Large intestine (tissue), 3 donors: ENCODE results near the gene M1AP. TPM values are rescaled to one million over a fixed set of nuclear protein-coding genes. Genes with fewer than 3 reads are reported as not detected.

Source experiments
- DNase-seq, 2 donors: peaks; one replicate each; pipeline versions ENCODE4 v3.0.0 to v3.0.0-alpha.2; 2013
- H3K27ac ChIP-seq: one replicate; pipeline ENCODE4 v1.5.1; 2013; ENCODE audit warnings: low read length
- H3K27me3 ChIP-seq: 2 replicates; pipeline ENCODE4 v1.6.1; 2013; ENCODE audit warnings: low read length; ENCODE audit not compliant: control insufficient read depth, insufficient read depth
- H3K36me3 ChIP-seq: 2 replicates; pipeline ENCODE4 v1.6.1; 2013; ENCODE audit warnings: low read length; ENCODE audit not compliant: control insufficient read depth, insufficient read depth
- H3K4me1 ChIP-seq: one replicate; pipeline ENCODE4 v1.6.1; 2013; ENCODE audit warnings: low read length; ENCODE audit not compliant: control insufficient read depth, insufficient read depth
- H3K4me3 ChIP-seq: one replicate; pipeline ENCODE4 v1.5.1; 2013; ENCODE audit warnings: low read length
- H3K9me3 ChIP-seq: one replicate; pipeline ENCODE4 v1.6.1; 2013; ENCODE audit warnings: mild to moderate bottlenecking, low read depth, low read length, moderate library complexity; ENCODE audit not compliant: control insufficient read depth
- WGBS: methylation state at CpG from one replicate; pipeline ENCODE4 v1.1.5; 2013; ENCODE audit warnings: low lambda C conversion rate; ENCODE audit not compliant: insufficient coverage; 5-methylcytosine and 5-hydroxymethylcytosine counted together
- polyA plus RNA-seq: library from polyadenylated mRNA; unstranded; fragments of 120-200 nt; gene quantifications from one replicate; pipeline ENCODE4 v1.2.1, GENCODE V29; 2013

Gene M1AP
- polyA plus RNA-seq, 1 donor, result 0.12 TPM

GRCh38 chr2:74511104-74511989 lies 136.8 kb downstream of the M1AP start:
- H3K27ac ChIP-seq, result no peak overlapping the region
- no peaks in the 10 kb centered on the region for H3K36me3 ChIP-seq
- no peak for DNase-seq
- H3K9me3 ChIP-seq, result peaks cover 19% of the 10 kb centered on the region
- no CpG with 5 or more reads among the region's 11 CpGs for WGBS
- H3K27me3 ChIP-seq, result peaks cover 78% of the 10 kb centered on the region
- peaks cover 9% of the 10 kb centered on the region for H3K4me1 ChIP-seq
- H3K4me3 ChIP-seq, result no peak overlapping the region

GRCh38 chr2:74510272-74510671 lies 137.9 kb downstream of the M1AP start:
- Histone ChIP-seq H3K27me3 (peaks cover 67% of the 10 kb centered on the region), H3K36me3 (peaks cover 8% of the 10 kb centered on the region)

GRCh38 chr2:74507926-74508520 lies 140.1 kb downstream of the M1AP start:
- Histone ChIP-seq H3K9me3 (peaks cover 1% of the 10 kb centered on the region), H3K4me3 (peak overlapping the region; percentile 79), H3K4me1 (peaks cover 29% of the 10 kb centered on the region), H3K36me3 (peaks cover 16% of the 10 kb centered on the region), H3K27ac (peak overlapping the region; percentile 91), H3K27me3 (peaks cover 46% of the 10 kb centered on the region)
- peak; percentile 32 to 63 for DNase-seq
- WGBS, result no CpG with 5 or more reads among the region's 38 CpGs

More at GRCh38 chr2:74510272-74510671, 137.9 kb downstream of the M1AP start:
- Histone ChIP-seq H3K4me1 (peaks cover 17% of the 10 kb centered on the region), H3K9me3 (peaks cover 14% of the 10 kb centered on the region), H3K4me3 (no peak overlapping the region), H3K27ac (no peak overlapping the region)
- WGBS, result 89% methylated on average over 4 of the region's 4 CpGs
- no peak for DNase-seq

Other genes with a start within 250 kb of the M1AP start
- gene C2orf81, start 226.7 kb downstream of the M1AP start, polyA plus RNA-seq, result 2.0 TPM
- 13.4 TPM for gene WDR54, start 226.6 kb downstream of the M1AP start, polyA plus RNA-seq
- gene RTKN, start 206.4 kb downstream of the M1AP start, polyA plus RNA-seq, result 105 TPM
- gene INO80B, start 193.2 kb downstream of the M1AP start, polyA plus RNA-seq, result 34.7 TPM
- gene WBP1, start 189.9 kb downstream of the M1AP start, polyA plus RNA-seq, result 75.4 TPM
- 65.7 TPM for gene MOGS, start 182.9 kb downstream of the M1AP start, polyA plus RNA-seq
- gene MRPL53, start 175.7 kb downstream of the M1AP start, polyA plus RNA-seq, result 45.3 TPM
- 21.3 TPM for gene CCDC142, start 165.3 kb downstream of the M1AP start, polyA plus RNA-seq
- 51.4 TPM for gene TTC31, start 165.2 kb downstream of the M1AP start, polyA plus RNA-seq
- gene LBX2, start 148.7 kb downstream of the M1AP start, polyA plus RNA-seq, result 47.8 TPM
- gene PCGF1, start 140.6 kb downstream of the M1AP start, polyA plus RNA-seq, result 25.5 TPM
- gene TLX2, start 133.9 kb downstream of the M1AP start, polyA plus RNA-seq, result 5.0 TPM
- gene DQX1, start 122.1 kb downstream of the M1AP start, polyA plus RNA-seq, result 12.9 TPM
- gene AUP1, start 118.6 kb downstream of the M1AP start, polyA plus RNA-seq, result 145 TPM
- gene HTRA2, start 118.4 kb downstream of the M1AP start, polyA plus RNA-seq, result 28.2 TPM
- gene LOXL3, start 94.4 kb downstream of the M1AP start, polyA plus RNA-seq, result 3.6 TPM
- gene DOK1, start 93.6 kb downstream of the M1AP start, polyA plus RNA-seq, result 6.4 TPM
- 2.9 TPM for gene SEMA4F, start 5.9 kb upstream of the M1AP start, polyA plus RNA-seq
- 2.8 TPM for gene HK2, start 185.8 kb upstream of the M1AP start, polyA plus RNA-seq